Measurements from ENCODE around the gene SLC7A9. TPM values are rescaled to one million over a fixed set of nuclear protein-coding genes. Genes with fewer than 3 reads are reported as not detected.

The SLC7A9 gene
- total and polyA plus RNA-seq, 10 of the 15 experiments (the other 5 are each of a cell fraction or from before 2014, with no cell fraction given) = 0.13 to 0.17 TPM; not detected in 8

- Histone ChIP-seq H3K4me1 (ENCODE audit: control insufficient read depth, insufficient read depth, low read length) (no peaks in the 10 kb centered on the region), H3K4me2 (ENCODE audit: control insufficient read depth, insufficient read depth) (no peak overlapping the region), H3K9me3 (replicated peaks; ENCODE audit: control insufficient read depth, insufficient read depth, low read length) (no peaks in the 10 kb centered on the region), H3K36me3 (ENCODE audit: control insufficient read depth in 2 of 2, insufficient read depth in 2 of 2, low read length in 1 of 2) (no peaks in the 10 kb centered on the region), H3K27ac (ENCODE audit: control insufficient read depth, insufficient read depth) (no peak overlapping the region), H3K79me2 (ENCODE audit: control insufficient read depth, insufficient read depth, low read length) (no peaks in the 10 kb centered on the region), H3K4me3 (no peak overlapping the region), H2AFZ (ENCODE audit: control insufficient read depth, low read depth, low read length) (no peak overlapping the region), H4K20me1 (ENCODE audit: control insufficient read depth, insufficient read depth) (no peaks in the 10 kb centered on the region), H3K9ac (ENCODE audit: control insufficient read depth, insufficient read depth, low read length) (no peak overlapping the region), H3K27me3 (replicated peaks in 1 of 2; ENCODE audit: control insufficient read depth in 2 of 2, insufficient read depth in 2 of 2, low read length in 1 of 2) (no peaks in the 10 kb centered on the region)
- RAD21 ChIA-PET (ENCODE audit: unreplicated experiment) = no interaction called here
- TF ChIP-seq, protein P1, sequence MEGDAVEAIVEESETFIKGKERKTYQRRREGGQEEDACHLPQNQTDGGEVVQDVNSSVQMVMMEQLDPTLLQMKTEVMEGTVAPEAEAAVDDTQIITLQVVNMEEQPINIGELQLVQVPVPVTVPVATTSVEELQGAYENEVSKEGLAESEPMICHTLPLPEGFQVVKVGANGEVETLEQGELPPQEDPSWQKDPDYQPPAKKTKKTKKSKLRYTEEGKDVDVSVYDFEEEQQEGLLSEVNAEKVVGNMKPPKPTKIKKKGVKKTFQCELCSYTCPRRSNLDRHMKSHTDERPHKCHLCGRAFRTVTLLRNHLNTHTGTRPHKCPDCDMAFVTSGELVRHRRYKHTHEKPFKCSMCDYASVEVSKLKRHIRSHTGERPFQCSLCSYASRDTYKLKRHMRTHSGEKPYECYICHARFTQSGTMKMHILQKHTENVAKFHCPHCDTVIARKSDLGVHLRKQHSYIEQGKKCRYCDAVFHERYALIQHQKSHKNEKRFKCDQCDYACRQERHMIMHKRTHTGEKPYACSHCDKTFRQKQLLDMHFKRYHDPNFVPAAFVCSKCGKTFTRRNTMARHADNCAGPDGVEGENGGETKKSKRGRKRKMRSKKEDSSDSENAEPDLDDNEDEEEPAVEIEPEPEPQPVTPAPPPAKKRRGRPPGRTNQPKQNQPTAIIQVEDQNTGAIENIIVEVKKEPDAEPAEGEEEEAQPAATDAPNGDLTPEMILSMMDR (IDR thresholded peaks at IDR 0.05 in 2 of 3, conservative IDR thresholded peaks at IDR 0.05 in 1 of 3; ENCODE audit: control insufficient read depth in 2 of 3, extremely low read depth in 1 of 3, insufficient read depth in 1 of 3, low read depth in 3 of 3, low read length in 3 of 3) = no peak
- TF ChIP-seq ESRRA (IDR thresholded peaks at IDR 0.05; ENCODE audit: low read length) = no peak
- no peak for TF ChIP-seq NBN (IDR thresholded peaks at IDR 0.05)
- TF ChIP-seq TAF1 (IDR thresholded peaks at IDR 0.05; ENCODE audit: borderline replicate concordance, low read depth, low read length) = no peak
- no peak for TF ChIP-seq ZNF384 (IDR thresholded peaks at IDR 0.05; ENCODE audit: borderline replicate concordance, low read depth, low read length)
- TF ChIP-seq TCF7 (IDR thresholded peaks at IDR 0.05; ENCODE audit: borderline replicate concordance) = no peak
- TF ChIP-seq EP300 (IDR thresholded peaks at IDR 0.05; ENCODE audit: borderline replicate concordance in 1 of 2, control insufficient read depth in 1 of 2, low read depth in 2 of 2, low read length in 2 of 2) = no peak
- TF ChIP-seq HDAC2 (IDR thresholded peaks at IDR 0.05) = no peak
- TF ChIP-seq SRF (IDR thresholded peaks at IDR 0.05; ENCODE audit: low read depth in 2 of 2, low read length in 2 of 2) = no peak
- no peak for TF ChIP-seq HDAC6 (IDR thresholded peaks at IDR 0.05; ENCODE audit: unreplicated experiment)
- no peak for TF ChIP-seq EGR1 (IDR thresholded peaks at IDR 0.05; ENCODE audit: borderline replicate concordance in 1 of 2, low read depth in 2 of 2, low read length in 2 of 2)
- TF ChIP-seq KLF5 (IDR thresholded peaks at IDR 0.05; ENCODE audit: partially characterized antibody) = no peak
- TF ChIP-seq KAT2A (conservative IDR thresholded peaks at IDR 0.05; ENCODE audit: control insufficient read depth, low read depth, low read length) = no peak
- no peak for TF ChIP-seq ATF3 (IDR thresholded peaks at IDR 0.05; ENCODE audit: borderline replicate concordance, extremely low read depth, low read depth, low read length)
- no peak for TF ChIP-seq SMAD1 (IDR thresholded peaks at IDR 0.05; ENCODE audit: low read depth, partially characterized antibody)
- no peak for TF ChIP-seq STAT3 (IDR thresholded peaks at IDR 0.05; ENCODE audit: low read depth, low read length)
- TF ChIP-seq DPF2 (IDR thresholded peaks at IDR 0.05) = no peak
- in situ Hi-C loops (cut with MboI) = no loop called here
- no peak for DNase-seq (ENCODE audit: low read depth, low spot score)
- WGBS (ENCODE audit: insufficient coverage, insufficient replicate concordance, low lambda C conversion rate, missing lambda C conversion rate) = 75% methylated on average over 3 of the region's 3 CpGs
- intact Hi-C loops (cut with micrococcal nuclease; ENCODE audit: unreplicated experiment) = no loop called here
- no TSS peak for BruUV-seq (replicated peaks)
- FAIRE-seq = no peak
- SMC1A ChIA-PET (ENCODE audit: uncharacterized antibody, unreplicated experiment) = no interaction called here
- ATAC-seq = no peak
- CTCF ChIA-PET = no interaction called here
- POLR2A ChIA-PET = no interaction called here
Observed at GRCh38 chr19:32861596-32861995, 8.0 kb downstream of the SLC7A9 start.
